BE2C (cell line): Measurements from ENCODE around the gene ERCC6.

Source experiments
- DNase-seq: peaks from one replicate; pipeline ENCODE4 v3.0.0-alpha.2; 2020
- H3K27me3 ChIP-seq: fragments of 250-450 bp; sonication (Bioruptor Pico); 2 replicates; pipeline ENCODE4 v1.5.1; 2020; ENCODE audit warnings: mild to moderate bottlenecking
- H3K36me3 ChIP-seq: fragments of 250-450 bp; sonication (Bioruptor Pico); 2 replicates; pipeline ENCODE4 v1.5.1; 2020; ENCODE audit warnings: mild to moderate bottlenecking
- H3K4me1 ChIP-seq: fragments of 250-450 bp; sonication (Bioruptor Pico); 2 replicates; pipeline ENCODE4 v1.5.1; 2020
- H3K4me3 ChIP-seq: 2 replicates; pipeline ENCODE4 v1.5.1; 2011; ENCODE audit warnings: low read depth, low read length
- H3K9me3 ChIP-seq: fragments of 250-450 bp; sonication (Bioruptor Pico); 2 replicates; pipeline ENCODE4 v1.5.1; 2020
- CTCF ChIP-seq: IDR thresholded peaks from 2 replicates; pipeline ENCODE4 v1.5.1; 2012; ENCODE audit warnings: mild to moderate bottlenecking, low read depth, low read length

The ERCC6 gene

GRCh38 chr10:49516216-49516970, 22.5 kb downstream of the ERCC6 start:
- Histone ChIP-seq H3K4me1 (no peaks in the 10 kb centered on the region), H3K9me3 (no peaks in the 10 kb centered on the region), H3K4me3 (no peak overlapping the region), H3K36me3 (no peaks in the 10 kb centered on the region), H3K27me3 (no peaks in the 10 kb centered on the region)
- DNase-seq, result no peak
- no peak for TF ChIP-seq CTCF

DNA sequence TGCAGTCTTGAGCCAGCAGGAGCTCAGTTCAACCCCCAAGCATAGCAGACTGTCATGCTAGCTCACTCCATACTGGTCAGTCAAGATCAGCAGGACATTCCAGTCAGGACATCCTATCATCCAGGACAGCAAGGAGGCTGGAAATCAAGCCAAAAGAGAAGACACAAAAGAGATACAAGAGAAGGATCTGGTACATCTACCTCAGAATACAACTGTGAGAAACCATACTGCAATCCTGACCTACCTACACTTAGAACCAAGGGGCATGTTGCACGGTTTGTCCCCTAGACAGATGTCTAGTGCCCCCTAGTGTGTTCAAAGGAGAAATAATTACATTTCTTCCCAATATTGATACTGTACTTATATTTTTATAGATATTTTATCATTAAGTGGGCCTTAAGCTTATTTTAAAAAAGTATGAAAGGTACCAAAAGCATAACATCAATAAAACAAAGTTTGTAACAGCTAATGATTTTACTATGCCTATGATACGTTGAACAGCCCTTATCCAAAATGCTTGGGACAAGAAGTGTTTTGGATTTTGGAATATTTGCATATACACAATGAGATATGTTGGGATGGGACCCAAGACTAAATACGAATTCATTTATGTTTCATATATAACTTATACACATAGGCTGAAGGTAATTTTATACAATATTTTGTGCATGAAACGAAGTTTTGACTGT, 26.7 kb downstream of the ERCC6 start:
- Histone ChIP-seq H3K4me3 (no peak overlapping the region), H3K4me1 (no peaks in the 10 kb centered on the region), H3K27me3 (no peaks in the 10 kb centered on the region), H3K36me3 (no peaks in the 10 kb centered on the region; the same call in 1 of the 2 replicates), H3K9me3 (no peaks in the 10 kb centered on the region)
- TF ChIP-seq CTCF, result peak; percentile 76
- DNase-seq, result peak; percentile 25

DNA sequence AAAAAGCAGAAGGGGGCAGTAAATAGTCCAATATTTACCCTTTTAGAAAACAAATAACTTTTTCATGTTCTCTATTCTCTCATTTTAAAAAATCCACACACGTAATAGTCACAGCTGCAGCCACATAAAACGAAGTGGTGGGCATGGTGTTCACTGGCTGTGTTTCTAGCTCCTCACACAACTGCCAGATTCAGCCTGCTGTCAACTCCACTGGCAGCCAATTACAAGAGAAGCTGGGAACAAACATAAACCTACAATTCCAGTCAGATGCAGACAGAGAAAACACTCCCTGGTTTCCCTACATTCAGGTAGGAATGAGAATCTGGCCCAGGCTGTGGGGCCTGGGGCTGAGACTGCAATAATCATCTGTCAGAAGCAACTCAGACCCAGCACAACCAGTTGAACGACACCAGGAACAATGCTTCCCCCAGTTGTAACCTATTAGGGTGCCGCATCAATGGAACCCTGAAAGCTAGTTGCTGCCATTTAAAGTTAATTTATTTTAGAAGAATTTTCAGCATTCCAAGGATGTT, 29.1 kb downstream of the ERCC6 start:
- no peaks in the 10 kb centered on the region for H3K4me1 ChIP-seq
- H3K27me3 ChIP-seq, result no peaks in the 10 kb centered on the region
- TF ChIP-seq CTCF, result no peak
- H3K4me3 ChIP-seq, result no peak overlapping the region
- DNase-seq, result no peak
- no peaks in the 10 kb centered on the region for H3K9me3 ChIP-seq
- no peaks in the 10 kb centered on the region; the same call in 1 of the 2 replicates for H3K36me3 ChIP-seq

DNA sequence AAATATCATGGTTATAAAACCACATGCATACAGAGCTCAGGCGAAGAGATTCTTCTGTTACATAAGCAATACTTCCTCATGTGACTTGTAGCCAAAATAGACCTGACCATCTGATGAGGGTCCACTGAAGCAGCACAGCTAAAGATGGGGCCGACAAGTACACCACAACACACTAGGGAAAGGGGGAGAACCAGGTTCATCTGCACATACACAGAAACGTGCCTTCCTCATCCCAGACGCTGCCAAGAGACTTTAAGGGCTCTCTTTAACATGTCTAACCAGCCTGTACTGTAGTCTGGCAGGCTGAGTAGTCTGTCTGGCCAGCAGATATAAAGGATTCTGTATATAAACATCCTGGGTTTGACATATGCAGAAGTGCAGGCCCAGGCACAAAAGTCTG, 30.3 kb downstream of the ERCC6 start:
- no peaks in the 10 kb centered on the region for H3K27me3 ChIP-seq
- no peaks in the 10 kb centered on the region; the same call in 1 of the 2 replicates for H3K36me3 ChIP-seq
- TF ChIP-seq CTCF, result no peak
- H3K4me1 ChIP-seq, result no peaks in the 10 kb centered on the region
- no peak overlapping the region for H3K4me3 ChIP-seq
- no peaks in the 10 kb centered on the region for H3K9me3 ChIP-seq
- no peak for DNase-seq

- Histone ChIP-seq H3K9me3 (no peaks in the 10 kb centered on the region), H3K4me3 (no peak overlapping the region)
- no peak for TF ChIP-seq CTCF
Observed at GRCh38 chr10:49508249-49508648, 30.7 kb downstream of the ERCC6 start.

GRCh38 chr10:49505589-49505988, 33.3 kb downstream of the ERCC6 start:
- Histone ChIP-seq H3K4me1 (no peaks in the 10 kb centered on the region; the same call in 1 of the 2 replicates), H3K9me3 (no peaks in the 10 kb centered on the region), H3K4me3 (no peak overlapping the region), H3K27me3 (no peaks in the 10 kb centered on the region), H3K36me3 (no peaks in the 10 kb centered on the region; the same call in 1 of the 2 replicates)
- no peak for DNase-seq
- no peak for TF ChIP-seq CTCF

More at GRCh38 chr10:49508249-49508648, 30.7 kb downstream of the ERCC6 start:
- no peaks in the 10 kb centered on the region; the same call in 1 of the 2 replicates for H3K36me3 ChIP-seq
- H3K27me3 ChIP-seq, result no peaks in the 10 kb centered on the region
- no peaks in the 10 kb centered on the region for H3K4me1 ChIP-seq
- DNase-seq, result no peak
